ENCODE results near the gene BCL2L13.

DNA sequence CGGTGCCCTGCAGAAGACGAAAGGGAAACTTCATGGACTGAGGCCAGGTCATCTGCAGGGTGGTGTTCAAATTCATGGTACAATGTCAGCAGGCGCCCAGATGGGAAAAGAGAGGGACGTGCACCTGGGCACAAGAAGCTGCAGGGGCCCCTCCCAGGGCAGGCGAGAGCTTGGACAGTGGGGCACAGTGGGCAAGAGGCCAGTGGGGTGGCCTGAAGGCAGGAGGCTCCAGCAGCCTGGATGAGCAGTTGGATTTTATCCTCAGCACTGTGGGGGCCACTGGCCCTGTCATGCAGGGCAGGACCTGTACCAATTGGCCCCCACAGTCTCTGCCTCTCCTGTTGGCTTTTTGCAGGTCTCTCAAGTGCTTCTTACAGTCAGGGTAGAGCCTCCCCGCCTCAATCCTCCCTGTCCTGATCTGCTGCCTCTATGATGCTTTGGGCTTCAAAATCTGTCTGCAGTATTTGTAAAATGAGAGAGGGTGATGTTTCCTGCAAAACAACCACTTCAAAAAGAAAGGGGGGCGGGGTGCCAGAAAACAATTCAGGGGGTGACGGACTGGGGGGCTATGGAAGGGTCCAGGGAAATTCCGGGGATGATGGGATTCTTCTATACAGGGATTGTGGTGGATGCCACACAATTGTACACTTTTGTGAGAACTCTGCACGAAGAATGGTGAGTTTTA is 137.4 kb downstream of the BCL2L13 start:
- TF ChIP-seq, protein P1, sequence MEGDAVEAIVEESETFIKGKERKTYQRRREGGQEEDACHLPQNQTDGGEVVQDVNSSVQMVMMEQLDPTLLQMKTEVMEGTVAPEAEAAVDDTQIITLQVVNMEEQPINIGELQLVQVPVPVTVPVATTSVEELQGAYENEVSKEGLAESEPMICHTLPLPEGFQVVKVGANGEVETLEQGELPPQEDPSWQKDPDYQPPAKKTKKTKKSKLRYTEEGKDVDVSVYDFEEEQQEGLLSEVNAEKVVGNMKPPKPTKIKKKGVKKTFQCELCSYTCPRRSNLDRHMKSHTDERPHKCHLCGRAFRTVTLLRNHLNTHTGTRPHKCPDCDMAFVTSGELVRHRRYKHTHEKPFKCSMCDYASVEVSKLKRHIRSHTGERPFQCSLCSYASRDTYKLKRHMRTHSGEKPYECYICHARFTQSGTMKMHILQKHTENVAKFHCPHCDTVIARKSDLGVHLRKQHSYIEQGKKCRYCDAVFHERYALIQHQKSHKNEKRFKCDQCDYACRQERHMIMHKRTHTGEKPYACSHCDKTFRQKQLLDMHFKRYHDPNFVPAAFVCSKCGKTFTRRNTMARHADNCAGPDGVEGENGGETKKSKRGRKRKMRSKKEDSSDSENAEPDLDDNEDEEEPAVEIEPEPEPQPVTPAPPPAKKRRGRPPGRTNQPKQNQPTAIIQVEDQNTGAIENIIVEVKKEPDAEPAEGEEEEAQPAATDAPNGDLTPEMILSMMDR (IDR thresholded peaks at IDR 0.05): no peak
- TF ChIP-seq POLR2A (IDR thresholded peaks at IDR 0.05) (no peak), EP300 (IDR thresholded peaks at IDR 0.05) (no peak)
